Activated CD4-positive, CD25-positive, alpha-beta regulatory T cell treated with anti-CD3 and anti-CD28 coated beads, Interleukin-2, amount 50 U/mL, for 16 hours (primary cell): ENCODE measurements around the gene SLC1A3.
"Not testable (repeated sequence)": the region's sequence is repeated elsewhere in the genome, so short reads cannot be mapped to it uniquely, and the experiment has no call there.

Experiments used
- DNase-seq: peaks from one replicate; pipeline ENCODE4 v3.0.0-alpha.2; 2020; ENCODE audit warnings: low read depth, low spot score

Gene SLC1A3

GRCh38 chr5:36630201-36631145 is 24.1 kb downstream of the SLC1A3 start:
- no peak for DNase-seq

DNA sequence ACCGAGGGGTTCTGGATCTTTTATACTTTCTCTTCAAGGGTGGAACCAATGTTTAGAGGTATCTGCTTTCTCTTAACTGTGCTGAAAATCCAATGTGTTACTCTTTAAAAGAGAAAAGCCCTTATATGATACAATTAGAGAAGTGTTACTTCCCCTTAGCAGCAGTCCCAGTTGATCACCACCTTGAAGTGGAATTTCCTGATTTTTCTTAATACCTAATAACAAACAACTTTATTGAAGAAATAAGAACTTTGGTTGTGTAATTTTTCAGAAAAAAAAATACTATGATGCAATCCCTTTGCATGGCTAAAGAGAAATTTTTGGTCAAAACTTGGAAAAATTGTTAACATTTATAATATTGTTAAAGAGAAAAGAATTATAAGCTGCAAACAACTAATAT is 24.7 kb downstream of the SLC1A3 start:
- no peak for DNase-seq

DNA sequence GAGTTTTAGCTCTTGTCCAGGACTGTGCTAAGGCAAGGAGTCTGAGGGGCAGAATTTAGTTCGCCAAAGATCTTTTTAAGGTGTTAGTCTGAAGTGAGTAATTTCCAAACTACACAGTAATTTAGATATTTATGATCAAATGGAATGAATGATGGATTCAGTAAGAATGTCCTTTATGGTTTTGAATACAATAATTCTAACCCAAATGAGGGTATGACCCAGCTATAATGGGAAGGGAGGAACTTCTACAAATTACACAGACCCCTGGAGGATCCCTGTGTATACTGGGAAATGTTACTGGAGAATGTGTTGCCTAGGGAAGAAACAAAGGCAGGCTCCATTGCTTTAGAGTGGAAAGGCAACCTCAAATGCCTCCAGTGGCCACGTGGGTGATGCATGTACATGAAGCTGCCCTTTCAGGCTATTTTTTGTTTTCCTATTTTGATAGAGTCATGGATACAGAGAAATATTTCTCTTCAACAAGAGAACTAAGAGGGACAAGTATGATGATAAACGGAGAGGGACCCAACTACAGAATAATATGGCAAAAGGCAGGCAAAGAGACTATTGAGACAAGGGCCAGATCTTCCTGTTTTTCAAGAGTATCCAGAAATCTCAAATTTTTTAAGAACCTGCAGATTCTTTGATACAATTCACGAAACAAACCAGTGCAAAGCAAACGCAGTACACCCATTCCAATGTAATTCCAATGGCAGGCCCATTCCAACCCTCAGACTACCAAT is 25.4 kb downstream of the SLC1A3 start:
- DNase-seq = no peak

- DNase-seq = no peak
Observed at GRCh38 chr5:36632363-36632664, 25.9 kb downstream of the SLC1A3 start.

DNA sequence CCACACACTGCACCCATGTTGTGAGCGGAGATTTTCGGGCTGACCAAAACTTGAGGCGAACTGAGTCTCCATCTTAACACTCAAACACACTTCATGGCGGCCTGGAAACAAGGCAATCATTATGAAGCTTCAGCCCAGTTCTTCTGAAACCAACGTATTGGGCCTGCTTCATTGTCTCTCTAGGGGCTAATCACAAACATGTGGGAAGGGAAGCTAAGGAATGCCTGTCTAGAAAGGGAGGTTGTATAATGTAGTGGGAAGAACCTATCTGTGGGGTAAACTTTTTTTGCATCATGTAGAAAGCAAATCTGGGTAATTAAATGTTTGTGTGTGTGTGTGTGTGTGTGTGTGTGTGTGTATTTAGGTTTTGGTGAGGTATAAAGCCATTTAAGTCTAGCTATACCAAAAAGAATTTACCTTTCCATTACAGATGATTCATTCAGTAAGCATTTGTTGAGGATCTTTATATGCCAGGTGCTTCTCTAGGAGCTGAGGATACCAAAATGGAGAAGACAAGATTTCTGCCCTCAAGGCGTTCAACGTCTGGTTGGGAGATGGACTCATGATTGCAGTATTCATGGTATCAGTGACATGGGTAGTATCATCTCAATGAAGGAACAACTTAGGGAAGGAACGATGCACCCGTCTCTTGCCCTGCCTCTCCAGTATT is 29.4 kb downstream of the SLC1A3 start:
- DNase-seq = no peak

DNA sequence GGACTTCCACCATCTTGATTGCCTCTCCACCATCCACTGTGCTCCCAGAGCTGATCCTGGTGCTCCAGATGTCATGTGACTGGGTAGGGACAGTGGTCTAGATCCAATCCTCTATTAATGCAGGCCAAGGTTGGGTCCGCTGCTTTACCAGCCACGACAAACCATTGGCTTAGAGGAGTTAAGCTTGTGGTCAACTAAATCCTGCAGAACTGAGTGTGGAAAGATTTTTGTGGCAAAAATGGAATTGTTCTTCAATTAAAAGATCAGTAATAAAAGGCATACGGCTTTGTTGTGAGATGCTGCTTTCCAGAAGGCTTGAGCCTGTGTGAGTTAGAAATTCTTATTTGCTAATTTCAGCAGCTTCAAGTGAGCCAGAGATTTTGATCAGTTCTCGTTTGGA is 30.7 kb downstream of the SLC1A3 start:
- DNase-seq = no peak

- no peak for DNase-seq
Observed at GRCh38 chr5:36637516-36637915, 31.1 kb downstream of the SLC1A3 start.

DNA sequence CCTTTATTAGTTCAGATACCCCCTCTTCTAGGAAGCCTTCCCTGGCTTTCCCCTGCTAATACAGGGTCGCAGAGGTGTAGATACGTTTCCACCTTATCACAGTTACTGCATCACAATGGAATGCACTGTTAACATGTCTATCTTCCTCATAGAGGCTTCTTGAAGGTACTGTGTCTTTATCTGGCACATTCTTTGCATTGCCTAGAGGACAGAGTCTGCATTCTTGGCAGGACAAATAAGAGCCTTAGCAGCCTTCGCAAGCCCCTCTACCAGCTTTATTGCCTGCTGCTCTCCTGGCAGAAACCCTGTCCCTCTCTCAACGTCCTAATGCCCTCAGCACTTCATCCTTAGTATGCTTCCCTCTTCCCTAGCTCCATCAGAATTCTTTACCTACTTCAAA is 31.6 kb downstream of the SLC1A3 start:
- no peak for DNase-seq

DNA sequence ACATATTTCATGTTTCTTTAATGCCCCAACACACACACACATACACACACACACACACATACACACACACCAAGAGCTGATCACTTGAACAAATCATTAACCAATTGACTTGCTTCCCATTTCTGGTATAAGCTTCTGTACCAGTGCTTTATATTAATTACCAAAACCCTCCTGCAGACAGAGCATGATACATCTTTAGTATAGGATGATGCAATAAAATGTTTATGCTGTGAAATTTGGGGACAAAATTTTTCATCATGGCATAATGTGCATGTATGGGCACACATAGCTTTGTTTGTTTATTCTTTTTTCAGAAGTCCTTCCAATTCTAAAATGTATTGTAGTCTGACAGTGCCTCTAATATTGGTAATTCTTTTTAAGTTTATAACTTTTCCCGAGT is 34.5 kb downstream of the SLC1A3 start:
- DNase-seq = no peak

GRCh38 chr5:36641431-36641830 is 35.0 kb downstream of the SLC1A3 start:
- no peak for DNase-seq

DNA sequence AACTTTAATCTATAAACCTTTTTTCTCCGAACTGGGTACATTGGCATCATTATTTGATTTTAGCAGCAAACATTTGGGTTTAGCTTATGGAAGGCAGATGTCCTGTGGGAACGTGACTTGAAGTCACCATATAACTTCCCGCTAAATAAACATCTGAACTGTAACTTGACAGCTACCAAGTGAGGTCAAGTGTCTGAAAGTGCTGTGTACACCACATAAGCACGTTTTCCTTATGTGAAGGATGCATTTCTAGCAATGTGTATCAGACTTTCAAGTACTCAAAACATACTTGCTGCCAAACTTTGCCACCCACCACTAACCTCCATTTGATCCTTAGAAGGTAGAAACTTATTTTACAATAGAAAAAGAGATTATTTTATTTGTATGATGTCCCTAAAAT is 35.7 kb downstream of the SLC1A3 start:
- DNase-seq = no peak

DNA sequence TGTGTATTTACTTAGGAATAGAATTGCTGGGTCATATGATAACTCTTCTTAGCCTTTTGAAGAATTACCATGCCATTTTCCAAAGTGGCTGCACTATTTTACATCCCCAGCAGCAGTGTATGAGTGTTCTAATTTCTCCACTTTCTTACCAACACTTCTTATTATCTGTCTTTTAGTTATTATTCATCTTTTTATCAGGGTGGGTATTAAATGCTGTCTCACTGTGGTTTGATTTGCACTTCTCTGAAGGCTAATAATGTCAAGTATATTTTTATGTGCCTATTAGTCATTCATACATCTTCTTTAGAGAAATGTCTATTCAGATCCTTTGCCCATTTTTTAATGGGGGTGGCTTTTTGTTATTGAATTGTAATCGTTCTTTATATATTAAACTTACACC is 36.8 kb downstream of the SLC1A3 start:
- no peak for DNase-seq

- DNase-seq = not testable (repeated sequence)
Observed at GRCh38 chr5:36643841-36644240, 37.4 kb downstream of the SLC1A3 start.

DNA sequence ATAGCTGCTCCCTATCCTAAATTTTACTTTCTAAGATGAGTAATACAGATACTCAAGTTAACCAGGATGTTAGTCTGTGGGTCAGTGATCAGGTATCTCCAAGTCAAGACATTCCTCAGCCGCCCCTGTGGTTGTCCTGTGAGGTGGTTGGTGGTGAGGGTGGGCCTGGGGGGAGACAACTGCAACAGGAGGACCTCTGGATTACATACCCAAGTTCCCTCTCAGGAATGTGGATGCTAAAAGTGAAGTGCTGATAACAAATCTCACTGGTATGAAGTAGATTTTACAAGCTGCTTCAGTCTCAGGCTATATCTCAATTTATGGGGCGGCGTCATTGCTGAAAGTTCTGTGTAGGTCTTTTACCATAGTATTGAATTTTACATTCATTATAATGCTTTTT is 38.3 kb downstream of the SLC1A3 start:
- no peak for DNase-seq

DNA sequence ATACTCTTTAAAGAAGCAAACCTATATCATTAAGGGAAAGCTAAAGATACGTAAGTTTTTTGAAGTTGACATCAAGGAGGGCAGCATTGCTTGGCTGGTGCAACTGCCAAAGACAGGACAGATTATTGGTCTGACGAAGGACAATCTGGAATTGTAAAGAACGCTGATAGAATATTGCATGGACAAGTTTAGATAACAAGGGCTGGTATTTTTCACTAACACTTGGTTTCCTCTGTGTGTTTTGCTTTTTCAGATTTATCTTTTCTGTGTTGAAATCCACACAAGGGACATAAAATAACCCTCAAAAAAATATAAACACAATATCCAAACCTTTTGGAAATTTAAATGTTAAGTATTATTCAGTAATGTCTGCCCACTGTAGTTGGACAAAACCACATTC is 39.7 kb downstream of the SLC1A3 start:
- DNase-seq = no peak

DNA sequence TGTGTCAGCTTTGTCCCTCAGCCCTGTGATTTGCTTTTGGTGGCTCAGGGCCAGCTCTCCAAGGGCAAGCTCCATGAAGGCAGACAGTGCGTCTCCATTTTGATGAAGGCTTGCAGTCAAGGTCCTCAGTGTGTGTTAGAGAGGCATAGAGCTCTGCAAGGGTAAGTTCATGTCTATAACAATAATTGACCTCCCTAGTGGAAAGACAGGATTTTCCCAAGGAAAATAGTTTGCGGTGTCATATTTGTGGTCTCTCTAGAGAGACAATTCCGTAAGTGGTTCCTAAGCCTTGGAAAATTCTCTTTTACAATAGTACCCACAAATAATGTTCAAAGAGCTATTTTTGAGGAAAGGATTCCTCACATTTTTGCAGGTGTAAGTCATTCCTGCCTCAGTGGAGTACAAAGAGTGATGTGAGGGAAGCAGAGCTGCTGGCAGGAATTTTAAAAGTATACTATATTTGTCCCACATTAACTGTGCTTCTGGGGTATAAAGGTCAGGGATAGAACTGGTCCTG is 40.2 kb downstream of the SLC1A3 start:
- no peak for DNase-seq

- no peak for DNase-seq
Observed at GRCh38 chr5:36647046-36647445, 40.6 kb downstream of the SLC1A3 start.

DNA sequence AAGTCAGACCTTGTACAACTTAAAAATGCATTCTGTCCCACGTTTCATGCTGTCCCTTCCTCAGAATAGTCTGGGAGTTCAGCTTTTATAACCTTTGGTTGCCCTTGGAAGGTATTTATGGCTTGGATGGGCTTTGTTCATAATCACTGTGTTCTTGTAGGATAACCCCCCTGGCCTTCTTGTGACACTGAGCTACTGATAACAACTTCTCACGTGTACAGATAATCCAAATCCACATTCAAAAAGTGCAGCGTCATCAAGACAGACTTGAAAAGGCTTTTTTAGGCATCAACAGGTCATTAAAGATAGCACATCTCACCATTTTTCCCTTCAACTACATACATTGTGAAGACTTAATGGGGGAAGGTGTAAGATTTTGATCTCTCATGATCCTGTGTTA is 42.0 kb downstream of the SLC1A3 start:
- no peak for DNase-seq

DNA sequence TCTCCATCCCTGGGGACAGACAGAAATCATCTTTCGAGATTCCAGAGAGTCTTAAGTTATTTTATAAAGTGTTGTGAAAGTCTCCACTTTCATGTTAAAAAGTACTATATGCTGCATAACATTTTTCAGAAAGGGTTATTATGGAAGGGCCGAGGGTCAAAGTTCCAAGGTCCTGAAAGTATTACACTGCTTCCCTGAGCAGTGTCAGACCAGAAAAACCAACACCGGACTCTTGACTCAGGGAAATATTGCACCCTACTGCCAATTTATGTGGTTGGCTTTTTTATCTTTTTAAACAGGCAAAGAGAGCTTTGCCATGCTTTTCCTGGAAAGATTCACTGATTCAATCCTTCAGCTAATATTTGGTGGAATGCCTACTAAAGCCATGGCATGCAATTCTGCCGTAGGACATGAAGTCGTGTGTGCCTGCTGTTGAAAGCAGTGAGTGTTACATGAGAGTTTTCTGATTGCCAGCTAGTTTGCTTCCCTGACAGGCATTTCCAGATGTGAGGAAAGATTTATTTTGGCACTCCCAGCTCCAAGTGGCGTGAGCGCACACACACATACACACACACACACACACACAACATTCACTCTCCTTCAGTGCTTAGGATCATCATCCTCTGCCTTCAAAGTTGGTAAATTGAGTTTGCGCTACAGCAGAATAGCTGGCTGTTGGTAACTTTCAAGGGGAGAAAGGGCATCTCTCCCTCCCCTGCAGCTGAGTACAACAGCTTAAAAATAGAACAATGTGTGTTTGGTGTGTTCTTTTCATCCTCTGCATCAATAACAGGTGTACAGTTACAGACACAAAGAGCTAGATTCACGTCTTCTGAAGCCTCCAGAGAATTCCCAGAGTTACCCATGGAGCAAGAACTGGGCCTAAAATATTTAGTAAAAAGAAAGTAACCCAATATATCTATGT is 45.6 kb downstream of the SLC1A3 start:
- DNase-seq = no peak

DNA sequence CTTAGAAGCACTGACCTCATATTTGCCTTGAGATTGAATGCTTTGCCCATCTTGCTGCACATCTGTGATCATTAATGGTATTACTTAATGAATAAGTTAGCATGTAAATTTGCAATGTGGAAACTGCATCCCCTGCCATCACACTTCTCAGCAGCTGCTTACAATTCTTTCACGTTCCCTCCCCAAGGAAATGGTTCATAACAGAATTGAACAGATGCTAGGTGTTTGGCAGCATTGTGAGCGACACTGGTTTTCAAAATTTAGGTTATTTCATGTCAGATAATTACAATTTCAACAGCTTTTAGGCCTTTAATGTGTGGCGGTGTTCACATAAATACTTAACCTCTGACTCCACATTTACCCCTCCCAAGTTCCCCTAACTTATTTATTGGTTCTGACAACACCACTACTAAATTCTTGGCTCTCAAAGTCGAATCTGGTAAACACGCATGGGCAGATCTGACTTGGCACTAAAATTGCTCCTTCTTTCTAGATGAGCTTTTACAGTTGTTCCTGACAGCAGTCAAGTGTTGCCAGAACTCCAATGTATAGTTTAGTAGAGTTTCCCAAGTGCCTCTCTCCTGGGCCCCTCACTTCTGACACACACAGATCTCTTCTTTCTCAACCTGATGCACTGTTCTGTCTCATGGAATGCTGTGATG is 46.8 kb downstream of the SLC1A3 start:
- no peak for DNase-seq

DNA sequence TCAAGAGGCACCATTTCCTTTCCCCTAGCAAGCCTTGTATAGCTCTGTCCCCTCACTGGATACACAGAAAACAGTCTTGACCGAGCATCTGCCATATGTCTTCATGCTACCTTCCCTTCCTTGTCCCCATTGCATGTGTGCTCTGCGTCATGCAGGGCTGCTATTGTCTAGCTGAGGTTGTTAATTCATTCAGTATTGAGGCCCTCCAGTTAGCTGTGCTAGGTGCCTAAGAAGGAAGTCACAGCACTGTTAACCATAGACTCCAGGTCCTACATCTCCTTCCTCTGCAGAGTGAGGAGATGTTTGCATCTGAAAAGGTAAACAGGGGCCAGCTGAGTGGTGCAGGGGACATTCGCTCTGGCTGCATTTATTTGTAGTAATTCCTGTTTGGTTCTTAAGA is 48.2 kb downstream of the SLC1A3 start:
- no peak for DNase-seq
